K562 (cell line): ENCODE data around the gene TCEANC2. TPM values are rescaled to one million over a fixed set of nuclear protein-coding genes. Genes with fewer than 3 reads are reported as not detected.
A peak's percentile ranks its signal among the peaks of the same experiment; 100 is the strongest.

Source experiments
- ATF3 ChIP-seq, 2 experiments: fragments of 450-650 bp in 1 of 2; sonication (generic) in 1 of 2; formaldehyde crosslinking in 1 of 2; IDR thresholded peaks in 1 of 2; conservative IDR thresholded peaks in 1 of 2; 2 replicates each; pipeline versions ENCODE4 v1.6.1 to v1.8.1; 2016 to 2023; ENCODE audit warnings: mild to moderate bottlenecking in 2 of 2, moderate library complexity in 2 of 2, inconsistent platforms in 1 of 2, missing genetic modification reagents in 1 of 2
- BCL6 ChIP-seq: fragments of 250-450 bp; sonication (Bioruptor Pico); IDR thresholded peaks from 2 replicates; pipeline ENCODE4 v1.4.0; 2020
- BDP1 ChIP-seq: IDR thresholded peaks from 3 replicates; pipeline ENCODE4 v1.6.1; 2011; ENCODE audit not compliant: insufficient read length, insufficient read depth
- BHLHE40 ChIP-seq: IDR thresholded peaks from 2 replicates; pipeline ENCODE4 v1.6.1; 2011; ENCODE audit warnings: low read length, improper control_type of control experiment
- BRF2 ChIP-seq: IDR thresholded peaks from 3 replicates; pipeline ENCODE4 v1.6.1; 2011; ENCODE audit warnings: borderline replicate concordance, mild to moderate bottlenecking; ENCODE audit not compliant: insufficient read length, insufficient read depth
- COPS2 ChIP-seq: fragments of 450-650 bp; conservative IDR thresholded peaks from 2 replicates; pipeline ENCODE4 v1.6.1; 2016; ENCODE audit warnings: mild to moderate bottlenecking, moderate library complexity
- ELK1 ChIP-seq: sonication (generic); formaldehyde crosslinking; IDR thresholded peaks from 2 replicates; pipeline ENCODE4 v1.8.1; 2022; ENCODE audit warnings: missing genetic modification reagents
- ESRRA ChIP-seq: fragments of 450-650 bp; IDR thresholded peaks from 2 replicates; pipeline ENCODE4 v1.6.1; 2014; ENCODE audit warnings: low read depth, mild to moderate bottlenecking, moderate library complexity, borderline replicate concordance
- FOXA1 ChIP-seq: fragments of 450-650 bp; IDR thresholded peaks from 2 replicates; pipeline ENCODE4 v1.6.1; 2016; ENCODE audit warnings: mild to moderate bottlenecking, borderline replicate concordance
- KDM1A ChIP-seq, 2 experiments: fragments of 450-650 bp; IDR thresholded peaks; 2 replicates each; pipeline ENCODE4 v1.6.1; 2016; ENCODE audit warnings: mild to moderate bottlenecking in 2 of 2
- MTA2 ChIP-seq: fragments of 450-650 bp; IDR thresholded peaks from 2 replicates; pipeline ENCODE4 v1.6.1; 2016; ENCODE audit warnings: low read depth
- MXI1 ChIP-seq: IDR thresholded peaks from 2 replicates; pipeline ENCODE4 v1.6.1; 2011; ENCODE audit warnings: low read depth, mild to moderate bottlenecking, improper control_type of control experiment, low read length
- NFXL1 ChIP-seq: fragments of 450-650 bp; formaldehyde crosslinking; IDR thresholded peaks from 2 replicates; pipeline ENCODE4 v1.4.0; 2021; ENCODE audit warnings: mild to moderate bottlenecking
- SAP30 ChIP-seq: fragments of 200-600 bp; sonication (generic); IDR thresholded peaks from 2 replicates; pipeline ENCODE4 v1.6.1; 2012; ENCODE audit warnings: borderline replicate concordance, low read depth, mild to moderate bottlenecking, moderate library complexity, low read length, control low read depth, inconsistent platforms; ENCODE audit not compliant: insufficient read depth, poor library complexity, severe bottlenecking
- ZBTB33 ChIP-seq: sonication (generic); formaldehyde crosslinking; IDR thresholded peaks from 2 replicates; pipeline ENCODE4 v1.8.1; 2023; ENCODE audit warnings: mild to moderate bottlenecking, missing genetic modification reagents
- ZKSCAN1 ChIP-seq: fragments of 150-350 bp; IDR thresholded peaks from 2 replicates; pipeline ENCODE4 v1.6.1; 2016; ENCODE audit warnings: low read depth, low read length
- ZNF212 ChIP-seq: fragments of 450-650 bp; formaldehyde crosslinking; IDR thresholded peaks from 2 replicates; pipeline ENCODE4 v1.4.0; 2020; ENCODE audit warnings: mild to moderate bottlenecking
- ZNF395 ChIP-seq: fragments of 200-800 bp; sonication (Bioruptor generic); IDR thresholded peaks from 2 replicates; pipeline ENCODE4 v1.6.1; 2017; ENCODE audit warnings: missing genetic modification characterization, missing compliant biosample characterization
- ZNF511 ChIP-seq: sonication (generic); formaldehyde crosslinking; IDR thresholded peaks from 2 replicates; pipeline ENCODE4 v1.8.0; 2022; ENCODE audit warnings: mild to moderate bottlenecking, missing genetic modification reagents
- ZNF584 ChIP-seq: fragments of 200-800 bp; sonication (Bioruptor generic); IDR thresholded peaks from 2 replicates; pipeline ENCODE4 v1.6.1; 2016; ENCODE audit warnings: low read depth, mild to moderate bottlenecking, missing genetic modification characterization, missing compliant biosample characterization
- polyA plus RNA-seq, 8 experiments: library from polyadenylated mRNA; depleted of rRNA in 4 of 8; stranded (reverse) in 5 of 8; unstranded in 3 of 8; fragments of >200 nt; fragmentation: Nextera tagmentation in 2 of 8; fragmentation: Illumina TruSeq in 1 of 8; extraction: Ambion mirVana in 2 of 8; extraction: Trizol in 1 of 8; gene quantifications; 2 replicates each; pipeline versions ENCODE4 v1.2.1 to v1.2.3, GENCODE V29; 2011 to 2014; ENCODE audit warnings: inconsistent platforms in 1 of 8, missing spikeins in 1 of 8
- total RNA-seq, 7 experiments: library from RNA; depleted of rRNA in 6 of 7; stranded (reverse); fragments of >200 nt in 6 of 7; fragmentation: Illumina TruSeq in 2 of 7; extraction: Trizol in 2 of 7; gene quantifications; 2 replicates each; pipeline versions ENCODE4 v1.2.1 to v1.2.3, GENCODE V29; 2011 to 2021; ENCODE audit warnings: low replicate concordance in 1 of 7

The TCEANC2 gene
- total and polyA plus RNA-seq, 9 of the 15 experiments (the other 6 are each of a cell fraction or from before 2014, with no cell fraction given), result 3.3 to 10.2 (median 7.0) TPM

GRCh38 chr1:54052934-54053744, at the start of gene TCEANC2, which contains the start of gene TMEM59 (continued):
- TF ChIP-seq NFXL1 (CRISPR knock-in tag), result no peak
- TF ChIP-seq KDM1A (IDR thresholded peaks at IDR 0.05), result no peak
- no peak for TF ChIP-seq ZNF584 (CRISPR knock-in tag)
- TF ChIP-seq ESRRA, result no peak; the same call in 1 of the 2 replicates
- no peak for TF ChIP-seq BDP1
- TF ChIP-seq ELK1, result no peak
- TF ChIP-seq ZNF511 (CRISPR knock-in tag), result no peak
- no peak for TF ChIP-seq COPS2
- TF ChIP-seq BCL6 (CRISPR knock-in tag), result no peak
- TF ChIP-seq FOXA1, result no peak
- no peak for TF ChIP-seq ATF3 (IDR thresholded peaks at IDR 0.05)
- TF ChIP-seq ATF3 (CRISPR knock-in tag; conservative IDR thresholded peaks at IDR 0.05), result peak; percentile 56; the same call in 1 of the 2 replicates
- no peak; the same call in 1 of the 2 replicates for TF ChIP-seq MXI1
- 0 out of 2 replicates have a peak, but pooled peaks have one; percentile 60 for TF ChIP-seq ZNF395
- no peak for TF ChIP-seq MTA2
- TF ChIP-seq ZKSCAN1, result no peak; the same call in 1 of the 2 replicates
- no peak for TF ChIP-seq ZNF212 (CRISPR knock-in tag)
- peak; percentile 37; the same call in 1 of the 2 replicates for TF ChIP-seq BHLHE40
- no peak for TF ChIP-seq BRF2
- TF ChIP-seq ZBTB33, result 0 out of 2 replicates have a peak, but pooled peaks have one; percentile 10
- TF ChIP-seq SAP30, result peak; percentile 88
